ENCODE measurements around the gene NECAB3. TPM values are rescaled to one million over a fixed set of nuclear protein-coding genes. Genes with fewer than 3 reads are reported as not detected.

Gene NECAB3
- total RNA-seq, 1 experiment from 2014 or later = 30.8 TPM

- Histone ChIP-seq H3K36me3 (peaks cover 6% of the 10 kb centered on the region), H3K9me3 (replicated peaks) (no peaks in the 10 kb centered on the region)
These were observed 14.0 kb upstream of the NECAB3 start for GRCh38 chr20:33687993-33688937.

GRCh38 chr20:33687370-33687915, 13.2 kb upstream of the NECAB3 start:
- Histone ChIP-seq H3K36me3 (peaks cover 10% of the 10 kb centered on the region), H3K27ac (no peak overlapping the region), H3K4me3 (no peak overlapping the region), H3K4me1 (peaks cover 23% of the 10 kb centered on the region), H3K9me3 (replicated peaks) (no peaks in the 10 kb centered on the region), H3K27me3 (no peaks in the 10 kb centered on the region)
- DNase-seq = peak; percentile 50 to 64

More at GRCh38 chr20:33687993-33688937, 14.0 kb upstream of the NECAB3 start:
- DNase-seq = no peak
- Histone ChIP-seq H3K27ac (no peak overlapping the region), H3K4me3 (no peak overlapping the region), H3K4me1 (peaks cover 23% of the 10 kb centered on the region), H3K27me3 (no peaks in the 10 kb centered on the region)

GRCh38 chr20:33686984-33687366, 12.7 kb upstream of the NECAB3 start:
- no peaks in the 10 kb centered on the region for H3K9me3 ChIP-seq (replicated peaks)
- peaks cover 10% of the 10 kb centered on the region for H3K36me3 ChIP-seq
- no peaks in the 10 kb centered on the region for H3K27me3 ChIP-seq
- no peak overlapping the region for H3K27ac ChIP-seq
- H3K4me1 ChIP-seq = peaks cover 23% of the 10 kb centered on the region
- H3K4me3 ChIP-seq = peak overlapping the region; percentile 84
- no peak for DNase-seq

GRCh38 chr20:33686100-33686983, 12.1 kb upstream of the NECAB3 start, which contains the start of gene E2F1:
Gene E2F1, minus strand, starts transcription at chr20:33686385. Its CDS starts 121 bp downstream, at chr20:33686264.
- H3K4me1 ChIP-seq = peaks cover 23% of the 10 kb centered on the region
- peak; percentile 98 for DNase-seq
- no peaks in the 10 kb centered on the region for H3K27me3 ChIP-seq
- peaks cover 10% of the 10 kb centered on the region for H3K36me3 ChIP-seq
- no peaks in the 10 kb centered on the region for H3K9me3 ChIP-seq (replicated peaks)
- H3K27ac ChIP-seq = peak within 1 kb of the TSS; percentile 84
- peak within 1 kb of the TSS; percentile 84 for H3K4me3 ChIP-seq

GRCh38 chr20:33685328-33686099, 11.3 kb upstream of the NECAB3 start:
- Histone ChIP-seq H3K4me1 (peaks cover 23% of the 10 kb centered on the region), H3K27ac (peak overlapping the region; percentile 84), H3K36me3 (peaks cover 12% of the 10 kb centered on the region), H3K27me3 (no peaks in the 10 kb centered on the region), H3K4me3 (peak overlapping the region; percentile 84), H3K9me3 (replicated peaks) (no peaks in the 10 kb centered on the region)
- peak; percentile 96 for DNase-seq

- H3K36me3 ChIP-seq = peaks cover 19% of the 10 kb centered on the region
- no peaks in the 10 kb centered on the region for H3K27me3 ChIP-seq
- peak overlapping the region; percentile 84 for H3K4me3 ChIP-seq
- H3K4me1 ChIP-seq = peaks cover 24% of the 10 kb centered on the region
- no peaks in the 10 kb centered on the region for H3K9me3 ChIP-seq (replicated peaks)
- peak in 1 of 2 experiments; percentile 75 for DNase-seq
- H3K27ac ChIP-seq = peak overlapping the region; percentile 84
These were observed 10.5 kb upstream of the NECAB3 start for GRCh38 chr20:33684533-33685327.

- peaks cover 42% of the 10 kb centered on the region for H3K4me1 ChIP-seq
- no peak overlapping the region for H3K4me3 ChIP-seq
- no peaks in the 10 kb centered on the region for H3K27me3 ChIP-seq
- peaks cover 37% of the 10 kb centered on the region for H3K36me3 ChIP-seq
- no peaks in the 10 kb centered on the region for H3K9me3 ChIP-seq (replicated peaks)
- no peak for DNase-seq
- no peak overlapping the region for H3K27ac ChIP-seq
These were observed 7.6 kb upstream of the NECAB3 start for GRCh38 chr20:33681728-33682353.

- H3K4me1 ChIP-seq = peaks cover 39% of the 10 kb centered on the region
These were observed 7.1 kb upstream of the NECAB3 start for GRCh38 chr20:33681288-33681687.

GRCh38 chr20:33680686-33681085, 6.5 kb upstream of the NECAB3 start:
- DNase-seq = no peak
- H3K4me1 ChIP-seq = peaks cover 40% of the 10 kb centered on the region
- H3K27me3 ChIP-seq = no peaks in the 10 kb centered on the region
- no peaks in the 10 kb centered on the region for H3K9me3 ChIP-seq (replicated peaks)
- H3K36me3 ChIP-seq = peaks cover 46% of the 10 kb centered on the region
- no peak overlapping the region for H3K27ac ChIP-seq
- H3K4me3 ChIP-seq = no peak overlapping the region

More at GRCh38 chr20:33681288-33681687, 7.1 kb upstream of the NECAB3 start:
- Histone ChIP-seq H3K27ac (no peak overlapping the region), H3K36me3 (peaks cover 43% of the 10 kb centered on the region), H3K9me3 (replicated peaks) (no peaks in the 10 kb centered on the region), H3K27me3 (no peaks in the 10 kb centered on the region), H3K4me3 (no peak overlapping the region)
- no peak for DNase-seq

- Histone ChIP-seq H3K27ac (no peak overlapping the region), H3K9me3 (replicated peaks) (no peaks in the 10 kb centered on the region), H3K4me3 (no peak overlapping the region), H3K36me3 (peaks cover 44% of the 10 kb centered on the region), H3K4me1 (peaks cover 44% of the 10 kb centered on the region), H3K27me3 (no peaks in the 10 kb centered on the region)
- no peak for DNase-seq
These were observed 5.7 kb upstream of the NECAB3 start for GRCh38 chr20:33679758-33680485.

GRCh38 chr20:33677991-33678702, 3.9 kb upstream of the NECAB3 start:
- peaks cover 43% of the 10 kb centered on the region for H3K4me1 ChIP-seq
- H3K4me3 ChIP-seq = no peak overlapping the region
- peaks cover 40% of the 10 kb centered on the region for H3K36me3 ChIP-seq
- H3K9me3 ChIP-seq (replicated peaks) = no peaks in the 10 kb centered on the region
- peak overlapping the region; percentile 22 for H3K27ac ChIP-seq
- H3K27me3 ChIP-seq = no peaks in the 10 kb centered on the region
- peak; percentile 95 to 96 for DNase-seq

Data from SJCRH30 (cell line).